Measurements from ENCODE around the gene VSNL1.

Gene VSNL1

DNA sequence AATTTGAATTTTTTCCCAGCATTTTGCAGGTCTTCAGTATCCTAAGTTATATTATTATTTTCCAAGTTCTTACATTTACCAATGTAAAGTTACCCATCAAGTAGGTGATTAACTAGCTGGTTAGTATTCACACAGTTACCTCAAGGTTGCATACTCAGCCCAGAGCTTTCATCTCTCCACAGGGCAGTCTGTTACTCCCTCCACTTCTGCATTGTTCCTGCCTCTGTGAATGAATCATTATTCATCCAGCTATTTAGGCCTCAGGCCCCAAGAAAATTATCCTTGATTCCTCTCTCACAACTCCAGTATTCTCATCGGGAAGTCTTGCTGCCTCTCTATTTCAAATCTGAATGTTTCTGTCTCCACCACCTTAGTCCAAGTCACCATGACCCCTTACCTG, 121.0 kb downstream of the VSNL1 start:
- no peak for DNase-seq (ENCODE audit: low read depth)
- no peak overlapping the region for H3K4me3 ChIP-seq (ENCODE audit: low read depth, low read length)

DNA sequence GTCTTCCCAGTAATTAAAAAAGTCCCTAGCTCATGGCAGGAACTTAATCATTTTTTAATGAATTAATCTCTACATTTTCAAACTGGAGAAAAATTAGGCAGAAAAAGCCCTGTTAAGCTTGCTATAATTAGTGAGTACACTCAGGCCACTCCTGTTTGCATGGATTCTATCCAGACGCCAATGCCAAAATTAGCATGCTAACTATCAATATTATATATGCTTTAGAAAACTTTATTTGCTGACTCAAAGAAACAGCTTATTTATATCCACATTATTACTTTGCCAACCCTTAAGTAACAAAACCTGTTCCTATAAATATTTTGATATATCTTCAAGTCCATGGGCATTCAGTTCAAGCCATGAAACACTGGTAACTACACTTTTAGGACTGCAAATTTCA, 122.2 kb downstream of the VSNL1 start:
- DNase-seq (ENCODE audit: low read depth): no peak
- H3K4me3 ChIP-seq (ENCODE audit: low read depth, low read length): no peak overlapping the region

DNA sequence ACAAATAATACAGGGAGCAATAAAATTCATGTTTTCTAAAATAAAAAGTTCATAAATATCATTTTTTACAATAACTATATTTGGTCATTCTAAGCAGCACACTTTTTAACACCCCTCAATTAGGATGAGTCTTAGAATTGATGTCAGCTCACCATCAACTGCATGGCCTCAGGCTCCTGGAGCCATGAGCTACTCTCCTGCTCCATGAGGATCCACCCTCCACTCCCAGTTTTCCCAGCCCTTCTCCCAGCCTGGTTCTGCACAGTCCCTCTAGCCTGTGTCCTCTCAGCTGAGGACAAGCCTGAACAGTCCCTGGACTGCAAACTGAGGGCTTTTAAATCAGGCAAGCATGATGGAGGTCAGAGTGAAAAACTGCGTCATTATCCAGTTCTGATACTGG, 124.0 kb downstream of the VSNL1 start:
- no peak for DNase-seq (ENCODE audit: low read depth)
- no peak overlapping the region for H3K4me3 ChIP-seq (ENCODE audit: low read depth, low read length)

DNA sequence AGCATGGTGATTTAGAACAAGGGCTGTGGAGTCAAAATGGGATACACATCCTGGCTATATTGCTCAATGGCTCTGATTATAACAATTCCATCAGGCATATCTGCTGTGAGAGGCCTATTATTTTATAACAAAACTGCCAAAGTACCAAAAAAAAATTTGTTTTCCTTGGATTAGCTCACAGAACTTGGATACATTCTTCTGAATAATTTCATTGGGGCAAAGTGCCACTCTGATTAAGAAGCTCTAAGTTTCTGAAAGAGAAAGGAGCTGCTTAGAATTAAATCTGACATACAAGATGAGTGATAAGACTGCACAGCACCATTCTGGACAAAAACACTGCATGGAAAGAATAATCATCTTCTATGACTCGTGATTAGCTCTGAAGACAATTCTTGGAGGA, 127.4 kb downstream of the VSNL1 start:
- no peak for DNase-seq (ENCODE audit: low read depth)
- no peak overlapping the region for H3K4me3 ChIP-seq (ENCODE audit: low read depth, low read length)

DNA sequence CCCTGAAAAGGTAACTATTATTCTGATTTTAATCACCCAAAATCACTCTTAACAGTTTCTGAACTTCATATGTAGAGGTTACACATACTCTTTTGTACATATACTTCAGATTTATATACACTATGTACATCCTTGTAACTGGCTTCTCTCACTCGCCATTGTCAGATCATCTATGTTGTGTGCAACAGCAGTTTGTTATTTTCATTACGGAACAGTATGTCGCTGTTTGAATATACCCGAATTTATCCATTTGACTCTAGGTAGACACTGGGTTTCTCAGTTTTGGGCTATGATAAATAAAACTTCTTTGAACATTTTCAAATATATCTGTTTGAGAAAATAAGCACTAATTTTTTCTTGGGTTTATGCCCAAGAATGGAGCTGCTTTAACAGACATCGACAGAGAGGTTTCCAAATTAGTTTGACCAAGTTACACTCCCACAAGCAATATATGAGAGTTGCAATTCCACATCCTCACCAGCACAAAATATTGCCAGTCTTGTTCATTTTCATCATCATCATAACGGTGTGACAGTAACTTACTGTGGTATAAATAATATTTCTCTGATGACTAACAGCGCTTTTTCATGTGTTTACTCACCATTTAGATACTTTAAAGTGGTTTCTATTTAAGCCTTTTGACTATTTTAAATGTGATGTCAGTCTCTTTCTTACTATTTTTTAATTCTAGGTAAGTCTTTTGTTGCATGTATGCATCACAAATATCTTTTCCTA, 132.3 kb downstream of the VSNL1 start:
- H3K4me3 ChIP-seq (ENCODE audit: low read depth, low read length): no peak overlapping the region
- DNase-seq (ENCODE audit: low read depth): peak; percentile 16

DNA sequence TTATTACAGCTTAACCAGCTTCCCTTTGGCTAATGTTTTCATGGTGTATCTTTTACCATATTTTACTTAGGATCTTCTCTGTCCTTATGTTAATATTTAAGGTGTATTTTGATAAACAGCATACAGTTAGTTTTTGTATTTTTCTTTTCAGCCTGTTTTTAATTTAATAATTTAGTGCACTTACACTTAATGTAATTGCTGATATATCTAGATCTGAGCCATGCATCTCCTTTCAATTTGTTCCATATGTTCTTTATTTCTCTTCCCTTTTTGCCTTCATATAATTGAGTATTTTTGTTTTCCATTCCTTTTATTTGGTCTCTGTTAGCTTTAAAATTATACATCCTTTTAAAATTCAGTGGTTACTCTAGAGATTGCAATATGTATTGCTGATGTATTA, 134.3 kb downstream of the VSNL1 start:
- no peak overlapping the region for H3K4me3 ChIP-seq (ENCODE audit: low read depth, low read length)
- DNase-seq (ENCODE audit: low read depth): no peak

DNA sequence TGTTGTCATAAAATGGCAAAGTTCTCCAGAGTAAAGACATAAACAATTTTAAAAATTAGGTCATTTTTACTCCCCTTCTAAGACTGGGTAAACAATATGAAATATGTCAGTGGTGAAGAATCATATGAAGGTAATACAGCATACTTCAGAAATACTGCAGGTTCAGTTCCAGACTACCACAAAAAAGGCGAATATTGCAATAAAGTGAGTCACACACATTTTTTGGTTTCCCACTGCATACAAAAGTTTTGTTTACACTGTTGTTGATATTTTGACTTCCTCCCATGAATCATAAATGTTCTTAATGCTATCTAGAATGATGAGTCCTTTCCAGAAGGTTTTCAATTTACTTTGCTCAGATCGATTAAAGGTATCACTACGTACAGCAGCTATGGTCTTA, 139.6 kb downstream of the VSNL1 start:
- no peak for DNase-seq (ENCODE audit: low read depth)
- no peak overlapping the region for H3K4me3 ChIP-seq (ENCODE audit: low read depth, low read length)

DNA sequence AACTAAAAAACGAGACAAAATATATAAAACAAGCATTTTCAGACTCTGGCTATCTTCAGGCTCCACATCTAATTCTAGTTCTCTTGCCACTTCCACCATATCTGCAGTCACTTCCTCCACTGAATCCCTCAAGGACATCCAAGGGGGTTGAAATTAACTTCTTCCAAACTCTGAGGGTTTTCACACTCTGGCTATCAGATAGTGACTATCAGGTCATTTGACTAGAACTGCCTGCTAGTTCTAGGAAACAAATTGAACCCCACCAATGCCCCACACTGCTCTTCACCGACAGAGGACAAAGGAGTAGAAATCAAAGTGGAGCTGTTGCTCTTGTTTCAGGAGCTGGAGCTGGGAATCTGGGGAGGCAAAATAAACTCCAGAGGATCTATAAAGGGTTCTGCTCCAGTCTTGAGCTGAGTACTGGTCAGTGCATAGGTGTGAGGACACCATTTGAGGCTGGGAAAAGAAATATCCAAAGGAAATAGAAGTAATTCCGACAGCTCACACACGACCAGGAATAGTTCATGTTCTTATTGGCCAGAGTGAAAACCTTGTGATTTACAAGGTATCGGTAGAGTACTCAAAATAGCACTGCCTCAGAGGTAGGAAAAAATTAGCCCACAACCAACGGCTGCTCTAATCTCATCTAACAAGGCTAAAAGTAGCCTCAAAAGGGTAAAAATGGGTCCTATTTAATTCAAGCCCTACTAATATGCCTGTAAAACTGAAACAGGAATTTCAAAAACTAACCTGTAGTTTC, 141.8 kb downstream of the VSNL1 start:
- no peak overlapping the region for H3K4me3 ChIP-seq (ENCODE audit: low read depth, low read length)
- no peak for DNase-seq (ENCODE audit: low read depth)

DNA sequence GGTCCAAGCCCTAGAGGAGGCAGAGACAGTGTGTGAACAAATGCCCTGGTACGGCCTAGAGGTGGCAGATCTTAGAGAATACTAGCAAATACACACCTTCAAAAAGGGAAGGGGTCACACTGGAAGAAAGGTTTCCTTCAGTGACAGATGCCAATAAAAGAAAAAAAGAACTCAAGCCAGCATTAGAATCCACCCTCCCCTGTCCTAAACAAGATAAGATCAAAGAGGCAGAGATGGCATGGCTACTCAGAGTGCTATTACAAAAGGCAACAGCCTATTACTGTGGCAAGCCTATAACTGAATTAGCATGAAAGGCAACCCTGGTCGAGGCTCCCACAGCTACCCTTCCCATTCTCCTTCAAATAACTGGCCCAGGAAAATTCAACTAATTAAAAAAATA, 143.5 kb downstream of the VSNL1 start:
- H3K4me3 ChIP-seq (ENCODE audit: low read depth, low read length): no peak overlapping the region
- no peak for DNase-seq (ENCODE audit: low read depth)

DNA sequence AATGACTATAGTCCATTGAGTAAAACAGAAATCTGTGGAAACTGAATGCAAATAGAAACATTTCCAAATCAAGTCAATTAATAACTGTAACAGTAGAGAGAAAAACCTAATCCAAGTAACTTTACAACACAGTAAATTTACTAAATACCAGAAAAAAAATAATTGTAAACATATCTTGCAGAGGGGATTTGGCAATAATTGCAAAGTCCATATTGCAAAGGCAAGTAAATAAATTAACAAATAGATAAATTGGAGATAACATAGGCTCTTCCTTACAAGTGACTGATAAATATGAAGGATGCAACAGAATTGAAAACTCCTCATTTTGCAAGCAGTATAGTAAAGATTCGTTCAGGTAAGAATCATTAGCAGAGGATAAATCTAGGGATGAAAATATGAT, 148.1 kb downstream of the VSNL1 start:
- H3K4me3 ChIP-seq (ENCODE audit: low read depth, low read length): no peak overlapping the region
- no peak for DNase-seq (ENCODE audit: low read depth)

DNA sequence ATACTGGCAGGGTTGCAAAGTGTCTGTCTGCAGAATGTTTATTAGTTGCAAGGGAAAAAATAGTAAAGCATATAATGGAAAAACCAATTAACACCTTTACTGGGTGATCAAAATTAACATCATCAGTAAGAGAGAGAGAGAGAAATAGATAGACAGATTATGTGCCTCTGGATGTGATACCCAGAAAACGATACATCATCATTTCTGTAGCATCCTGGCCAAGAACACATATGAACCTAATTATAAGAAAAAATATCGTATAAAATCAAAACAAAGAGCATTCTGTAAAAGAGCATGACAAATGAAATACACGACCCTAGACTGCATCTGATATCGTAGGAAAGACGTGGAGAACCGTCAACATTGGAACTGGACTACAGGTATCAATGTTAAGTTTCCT, 148.5 kb downstream of the VSNL1 start:
- no peak overlapping the region for H3K4me3 ChIP-seq (ENCODE audit: low read depth, low read length)
- DNase-seq (ENCODE audit: low read depth): no peak

DNA sequence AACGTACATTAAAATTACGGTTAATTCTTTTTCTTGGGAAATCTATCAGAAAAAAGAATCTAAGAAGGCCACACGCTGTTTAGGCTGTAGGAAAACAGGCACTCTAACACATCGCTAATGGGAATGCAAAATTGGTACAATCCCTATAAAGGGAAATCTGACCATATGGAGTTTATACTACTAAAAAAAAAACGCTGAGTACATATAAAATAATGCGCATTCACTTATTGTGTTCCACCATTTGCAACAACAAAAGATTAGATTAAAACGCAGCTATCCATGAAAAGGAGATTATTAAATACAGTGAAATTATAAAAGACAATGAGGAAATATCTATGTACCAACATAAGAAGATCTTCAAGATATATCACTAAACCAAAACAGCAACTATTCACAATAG, 150.3 kb downstream of the VSNL1 start:
- DNase-seq (ENCODE audit: low read depth): no peak
- no peak overlapping the region for H3K4me3 ChIP-seq (ENCODE audit: low read depth, low read length)
